Prostate gland (tissue), 2 donors: ENCODE data around the gene TRNP1. TPM values are rescaled to one million over a fixed set of nuclear protein-coding genes. Genes with fewer than 3 reads are reported as not detected.

Source experiments
- DNase-seq: peaks from one replicate; pipeline ENCODE4 v3.0.0-alpha.2; 2019; ENCODE audit warnings: low spot score
- H3K27ac ChIP-seq, 2 donors: fragments of 200-600 bp; sonication (generic); 2 replicates each; pipeline ENCODE4 v1.5.1; 2017 to 2019
- H3K27me3 ChIP-seq: fragments of 200-600 bp; sonication (generic); replicated peaks from 2 replicates; pipeline ENCODE4 v1.5.1; 2019; ENCODE audit not compliant: insufficient read depth
- H3K36me3 ChIP-seq, 2 donors: fragments of 200-600 bp; sonication (generic); 1 replicate in 1 of 2; 2 replicates in 1 of 2; pipeline versions ENCODE4 v1.5.1 to v1.8.1; 2017 to 2019
- H3K4me1 ChIP-seq: fragments of 200-600 bp; sonication (generic); replicated peaks from 2 replicates; pipeline ENCODE4 v1.5.1; 2019
- H3K4me3 ChIP-seq, 2 donors: fragments of 200-600 bp; sonication (generic); 2 replicates each; pipeline ENCODE4 v1.5.1; 2017 to 2019
- H3K9me3 ChIP-seq: fragments of 200-600 bp; sonication (generic); 2 replicates; pipeline ENCODE4 v1.5.1; 2017
- CTCF ChIP-seq, 4 experiments: fragments of 200-600 bp in 2 of 4; fragments of 450-650 bp in 2 of 4; sonication (generic) in 2 of 4; IDR thresholded peaks; 1 replicate in 3 of 4; 2 replicates in 1 of 4; pipeline ENCODE4 v1.5.1; 2016 to 2019; ENCODE audit warnings: antibody characterized with exemption in 4 of 4, mild to moderate bottlenecking in 2 of 4, moderate library complexity in 2 of 4
- POLR2A ChIP-seq: fragments of 450-650 bp; IDR thresholded peaks from one replicate; pipeline ENCODE4 v1.6.1; 2016; ENCODE audit warnings: antibody characterized with exemption, mild to moderate bottlenecking
- POLR2AphosphoS5 ChIP-seq: sonication (generic); formaldehyde crosslinking; IDR thresholded peaks from one replicate; pipeline ENCODE4 v1.6.1; 2017; ENCODE audit warnings: antibody characterized with exemption
- WGBS: methylation state at CpG from one replicate; pipeline ENCODE4 v1.1.5; 2018; 5-methylcytosine and 5-hydroxymethylcytosine counted together
- intact Hi-C: fragments of 100-400 bp; cut with DNase I; formaldehyde crosslinking; loops from one replicate; pipeline ENCODE4 v1.14.2; 2022
- total RNA-seq, 2 donors: library from RNA; depleted of rRNA; stranded (reverse); fragments of >200 nt; gene quantifications; one replicate each; pipeline ENCODE4 v1.1.0, GENCODE V29; 2016

The TRNP1 gene
- total RNA-seq, 2 donors from 2014 or later: 21.1 to 30.6 TPM

- TF ChIP-seq CTCF (IDR thresholded peaks at IDR 0.05) (no peak), POLR2A (peak; percentile 60), POLR2AphosphoS5 (peak; percentile 79)
- DNase-seq: peak; percentile 90
Measured at GRCh38 chr1:27026621-27027574, 33.4 kb downstream of the TRNP1 start.

GRCh38 chr1:27027575-27028250, 34.2 kb downstream of the TRNP1 start:
- no peaks in the 10 kb centered on the region for H3K36me3 ChIP-seq
- peak; percentile 33 for DNase-seq
- peak overlapping the region; percentile 86 to 87 for H3K27ac ChIP-seq
- WGBS: 45% methylated on average over 8 of the region's 8 CpGs
- intact Hi-C loops: no loop called here
- no peaks in the 10 kb centered on the region for H3K9me3 ChIP-seq
- no peak overlapping the region for H3K4me3 ChIP-seq
- TF ChIP-seq CTCF (IDR thresholded peaks at IDR 0.05) (no peak), POLR2AphosphoS5 (peak; percentile 47), POLR2A (no peak)
- H3K27me3 ChIP-seq: no peaks in the 10 kb centered on the region
- peaks cover 13% of the 10 kb centered on the region for H3K4me1 ChIP-seq

More at GRCh38 chr1:27026621-27027574, 33.4 kb downstream of the TRNP1 start:
- H3K9me3 ChIP-seq: no peaks in the 10 kb centered on the region
- H3K27me3 ChIP-seq: no peaks in the 10 kb centered on the region
- intact Hi-C loops: no loop called here
- 36% methylated on average over 19 of the region's 19 CpGs for WGBS
- peak overlapping the region; percentile 86 to 87 for H3K27ac ChIP-seq
- H3K36me3 ChIP-seq: no peaks in the 10 kb centered on the region
- peaks cover 13% of the 10 kb centered on the region for H3K4me1 ChIP-seq
- H3K4me3 ChIP-seq: no peak overlapping the region

- Histone ChIP-seq H3K9me3 (no peaks in the 10 kb centered on the region), H3K36me3 (no peaks in the 10 kb centered on the region), H3K27ac (no peak overlapping the region), H3K4me3 (no peak overlapping the region), H3K27me3 (no peaks in the 10 kb centered on the region), H3K4me1 (peaks cover 13% of the 10 kb centered on the region)
- no peak for DNase-seq
- intact Hi-C loops: no loop called here
- TF ChIP-seq POLR2AphosphoS5: no peak
- no peak for TF ChIP-seq POLR2A
- no peak for TF ChIP-seq CTCF (IDR thresholded peaks at IDR 0.05)
- WGBS: 87% methylated on average over 9 of the region's 9 CpGs
Measured at GRCh38 chr1:27029517-27029916, 36.0 kb downstream of the TRNP1 start.

- no peak for TF ChIP-seq CTCF (IDR thresholded peaks at IDR 0.05)
- peak; percentile 49 for TF ChIP-seq POLR2A
- peak; percentile 96 for TF ChIP-seq POLR2AphosphoS5
- H3K4me1 ChIP-seq: peaks cover 13% of the 10 kb centered on the region
- H3K27me3 ChIP-seq: no peaks in the 10 kb centered on the region
- DNase-seq: peak; percentile 95
- no peaks in the 10 kb centered on the region for H3K36me3 ChIP-seq
- intact Hi-C loops: no loop called here
- peak overlapping the region; percentile 85 for H3K27ac ChIP-seq
- peak overlapping the region; percentile 21 to 29 for H3K4me3 ChIP-seq
- WGBS: 18% methylated on average over 43 of the region's 43 CpGs
- no peaks in the 10 kb centered on the region for H3K9me3 ChIP-seq
Measured at GRCh38 chr1:27031235-27032118, 38.0 kb downstream of the TRNP1 start.
